Sigmoid colon (tissue), 7 donors: ENCODE results near the gene SRSF4. TPM values are rescaled to one million over a fixed set of nuclear protein-coding genes. Genes with fewer than 3 reads are reported as not detected.
A peak's percentile ranks its signal among the peaks of the same experiment; 100 is the strongest.

Experiments used
- DNase-seq: peaks from one replicate; pipeline ENCODE4 v3.0.0-alpha.2; 2019
- H3K27ac ChIP-seq, 4 donors: fragments of 200-600 bp; sonication (generic); one replicate each; pipeline ENCODE4 v1.5.1; 2016 to 2019; ENCODE audit warnings: mild to moderate bottlenecking in 1 of 4
- H3K27me3 ChIP-seq, 3 donors: fragments of 200-600 bp; sonication (generic); one replicate each; pipeline ENCODE4 v1.5.1; 2019; ENCODE audit warnings: mild to moderate bottlenecking in 1 of 3
- H3K36me3 ChIP-seq, 4 donors: fragments of 200-600 bp; sonication (generic); one replicate each; pipeline ENCODE4 v1.5.1; 2016 to 2019
- H3K4me1 ChIP-seq, 4 donors: fragments of 200-600 bp; sonication (generic); one replicate each; pipeline ENCODE4 v1.5.1; 2017 to 2019
- H3K4me3 ChIP-seq, 4 donors: fragments of 200-600 bp; sonication (generic); one replicate each; pipeline ENCODE4 v1.5.1; 2017 to 2019; ENCODE audit warnings: mild to moderate bottlenecking in 2 of 4, moderate library complexity in 1 of 4
- H3K9me3 ChIP-seq, 4 donors: fragments of 200-600 bp in 3 of 4; sonication (generic) in 3 of 4; one replicate each; pipeline versions ENCODE4 v1.5.1 to v1.6.1; 2013 to 2019
- EP300 ChIP-seq, 4 donors: sonication (generic); formaldehyde crosslinking; IDR thresholded peaks; one replicate each; pipeline ENCODE4 v1.6.1; 2017; ENCODE audit warnings: antibody characterized with exemption in 4 of 4
- POLR2A ChIP-seq, 2 donors: fragments of 450-650 bp; IDR thresholded peaks; one replicate each; pipeline ENCODE4 v1.6.1; 2016; ENCODE audit warnings: antibody characterized with exemption in 2 of 2, mild to moderate bottlenecking in 2 of 2, moderate library complexity in 2 of 2
- POLR2AphosphoS5 ChIP-seq, 4 donors: sonication (generic); formaldehyde crosslinking; IDR thresholded peaks; one replicate each; pipeline ENCODE4 v1.6.1; 2017; ENCODE audit warnings: antibody characterized with exemption in 4 of 4
- WGBS, 2 donors: extraction: QIAGEN DNeasy Blood & Tissue Kit; methylation state at CpG; one replicate each; pipeline ENCODE4 v1.1.7; 2013; 5-methylcytosine and 5-hydroxymethylcytosine counted together
- intact Hi-C: fragments of 100-400 bp; cut with DNase I; formaldehyde crosslinking; loops from one replicate; pipeline ENCODE4 v1.15.1; 2023
- polyA plus RNA-seq, 3 donors: library from polyadenylated mRNA; stranded (reverse); fragments of 200-250 nt; gene quantifications; one replicate each; pipeline ENCODE4 v1.2.3, GENCODE V29; 2013
- total RNA-seq, 4 donors: library from RNA; depleted of rRNA; stranded (reverse); fragments of >200 nt; gene quantifications; one replicate each; pipeline ENCODE4 v1.1.0, GENCODE V29; 2016
- TF ChIP-seq, protein P1 (sequence below), 4 experiments: fragments of 450-650 bp in 3 of 4; fragments of 200-600 bp in 1 of 4; IDR thresholded peaks; one replicate each; pipeline ENCODE4 v1.5.1; 2016 to 2019; ENCODE audit warnings: antibody characterized with exemption in 4 of 4, mild to moderate bottlenecking in 3 of 4, moderate library complexity in 2 of 4
- donor health status: healthy with polysubstance abuse.
- donor health status: Bipolar disorder and iron deficiency.
- donor health status: healthy.

Gene SRSF4
- total and polyA plus RNA-seq, 7 donors = 41.4 to 110 (median 80.3) TPM

DNA sequence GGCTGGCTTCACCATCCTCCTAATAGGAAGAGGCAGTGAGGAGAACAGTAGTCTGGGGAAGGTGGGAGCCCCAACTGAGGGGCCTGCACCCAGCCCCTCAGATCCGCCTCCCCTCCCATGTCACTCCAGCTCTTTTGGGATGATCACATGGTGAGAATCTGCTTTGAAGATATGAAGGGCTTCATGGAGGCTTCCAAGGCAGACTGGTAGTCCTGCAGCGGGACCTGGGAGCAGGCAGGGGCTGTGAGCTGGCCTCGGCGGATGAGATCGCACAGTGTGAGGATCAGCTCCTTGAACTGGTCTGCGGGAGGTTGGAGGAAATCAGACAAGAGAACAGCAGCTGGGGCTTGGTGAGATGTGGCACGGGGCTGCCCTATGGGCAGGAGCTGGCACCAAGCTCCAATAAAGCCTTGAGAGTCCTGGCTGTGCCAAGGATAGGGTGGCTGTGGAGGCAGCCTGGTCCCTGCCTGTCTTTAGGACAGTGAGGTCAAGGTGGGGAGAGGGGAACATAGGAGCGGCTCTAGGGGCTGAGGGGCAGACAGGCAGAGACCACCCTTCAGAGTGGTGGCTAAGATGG, 12.3 kb upstream of the SRSF4 start:
- 96 to 97% methylated on average over 8 of the region's 8 CpGs for WGBS, 2 donors
- peaks cover 0 to 39% (median 2%) of the 10 kb centered on the region in 4 donors for H3K36me3 ChIP-seq
- TF ChIP-seq POLR2AphosphoS5 (IDR thresholded peaks at IDR 0.05) = no peak
- TF ChIP-seq POLR2A (IDR thresholded peaks at IDR 0.05) = no peak
- no peak overlapping the region for H3K27ac ChIP-seq
- peaks cover 0 to 22% (median 8%) of the 10 kb centered on the region in 4 donors for H3K4me1 ChIP-seq
- no peaks in the 10 kb centered on the region for H3K27me3 ChIP-seq
- no peaks in the 10 kb centered on the region for H3K9me3 ChIP-seq
- intact Hi-C loops = no loop called here
- peak; percentile 53 for DNase-seq
- no peak overlapping the region for H3K4me3 ChIP-seq

DNA sequence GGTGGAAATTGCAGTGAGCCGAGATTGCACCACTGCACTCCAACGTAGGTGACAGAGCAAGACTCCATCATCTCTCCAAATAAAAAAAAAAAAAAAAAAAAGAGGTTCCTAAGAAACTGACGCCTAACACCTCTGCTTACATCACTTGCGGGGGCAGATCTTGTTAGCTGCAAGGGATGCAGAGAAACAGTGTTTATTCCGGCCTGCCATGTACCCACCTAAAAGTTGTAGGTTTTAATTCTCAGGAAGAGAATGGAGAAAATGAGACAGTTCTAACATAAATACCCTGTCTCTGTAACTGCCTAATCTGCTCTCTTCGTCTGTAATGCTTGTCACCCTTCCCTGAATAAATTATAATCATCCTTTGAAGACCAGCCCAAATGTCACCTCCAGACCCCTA, 9.0 kb upstream of the SRSF4 start:
- TF ChIP-seq, protein P1, sequence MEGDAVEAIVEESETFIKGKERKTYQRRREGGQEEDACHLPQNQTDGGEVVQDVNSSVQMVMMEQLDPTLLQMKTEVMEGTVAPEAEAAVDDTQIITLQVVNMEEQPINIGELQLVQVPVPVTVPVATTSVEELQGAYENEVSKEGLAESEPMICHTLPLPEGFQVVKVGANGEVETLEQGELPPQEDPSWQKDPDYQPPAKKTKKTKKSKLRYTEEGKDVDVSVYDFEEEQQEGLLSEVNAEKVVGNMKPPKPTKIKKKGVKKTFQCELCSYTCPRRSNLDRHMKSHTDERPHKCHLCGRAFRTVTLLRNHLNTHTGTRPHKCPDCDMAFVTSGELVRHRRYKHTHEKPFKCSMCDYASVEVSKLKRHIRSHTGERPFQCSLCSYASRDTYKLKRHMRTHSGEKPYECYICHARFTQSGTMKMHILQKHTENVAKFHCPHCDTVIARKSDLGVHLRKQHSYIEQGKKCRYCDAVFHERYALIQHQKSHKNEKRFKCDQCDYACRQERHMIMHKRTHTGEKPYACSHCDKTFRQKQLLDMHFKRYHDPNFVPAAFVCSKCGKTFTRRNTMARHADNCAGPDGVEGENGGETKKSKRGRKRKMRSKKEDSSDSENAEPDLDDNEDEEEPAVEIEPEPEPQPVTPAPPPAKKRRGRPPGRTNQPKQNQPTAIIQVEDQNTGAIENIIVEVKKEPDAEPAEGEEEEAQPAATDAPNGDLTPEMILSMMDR (IDR thresholded peaks at IDR 0.05) = no peak
- TF ChIP-seq POLR2A (IDR thresholded peaks at IDR 0.05) (no peak), EP300 (IDR thresholded peaks at IDR 0.05) (no peak), POLR2AphosphoS5 (IDR thresholded peaks at IDR 0.05) (no peak)
- Histone ChIP-seq H3K4me1 (no peaks in the 10 kb centered on the region), H3K27ac (no peak overlapping the region), H3K4me3 (no peak overlapping the region), H3K36me3 (peaks cover 0 to 29% (median 0%) of the 10 kb centered on the region in 4 donors), H3K27me3 (no peaks in the 10 kb centered on the region), H3K9me3 (no peaks in the 10 kb centered on the region)
- intact Hi-C loops = no loop called here
- DNase-seq = peak; percentile 20
- WGBS, 2 donors = 86 to 97% methylated on average over 6 of the region's 6 CpGs

DNA sequence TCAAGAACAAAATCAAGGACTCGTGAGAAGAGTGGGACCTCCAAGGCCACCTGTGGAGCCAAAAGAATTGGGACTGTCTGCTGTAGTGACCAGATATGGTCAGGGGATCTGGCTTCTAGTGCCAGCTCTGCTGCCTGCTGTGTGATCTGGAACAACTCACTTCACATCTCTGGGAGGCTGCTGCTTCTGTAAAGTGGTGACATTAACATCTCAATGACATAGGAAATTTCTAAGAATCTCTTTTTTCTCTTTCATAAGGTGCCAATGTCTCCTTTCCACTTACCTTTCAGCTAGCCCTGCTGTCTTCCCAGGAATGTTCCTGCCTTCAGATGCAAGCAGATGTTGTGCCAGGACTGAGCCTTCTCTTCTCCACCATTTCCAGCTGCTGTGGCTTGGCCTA, 5.0 kb upstream of the SRSF4 start:
- Histone ChIP-seq H3K9me3 (no peaks in the 10 kb centered on the region), H3K4me3 (no peak overlapping the region), H3K27ac (no peak overlapping the region), H3K36me3 (no peaks in the 10 kb centered on the region), H3K4me1 (peaks cover 0 to 8% (median 6%) of the 10 kb centered on the region in 4 donors), H3K27me3 (no peaks in the 10 kb centered on the region)
- 93 to 96% methylated on average over 1 of the region's 1 CpG for WGBS, 2 donors
- TF ChIP-seq, protein P1 (IDR thresholded peaks at IDR 0.05) = no peak
- no peak for TF ChIP-seq POLR2AphosphoS5 (IDR thresholded peaks at IDR 0.05)
- TF ChIP-seq EP300 (IDR thresholded peaks at IDR 0.05) = no peak
- DNase-seq = no peak
- intact Hi-C loops = loop anchor here (10.0 kb wide), 1 partner anchor 542 kb away; the partner anchor contains the start of genes RNU11 and TAF12

DNA sequence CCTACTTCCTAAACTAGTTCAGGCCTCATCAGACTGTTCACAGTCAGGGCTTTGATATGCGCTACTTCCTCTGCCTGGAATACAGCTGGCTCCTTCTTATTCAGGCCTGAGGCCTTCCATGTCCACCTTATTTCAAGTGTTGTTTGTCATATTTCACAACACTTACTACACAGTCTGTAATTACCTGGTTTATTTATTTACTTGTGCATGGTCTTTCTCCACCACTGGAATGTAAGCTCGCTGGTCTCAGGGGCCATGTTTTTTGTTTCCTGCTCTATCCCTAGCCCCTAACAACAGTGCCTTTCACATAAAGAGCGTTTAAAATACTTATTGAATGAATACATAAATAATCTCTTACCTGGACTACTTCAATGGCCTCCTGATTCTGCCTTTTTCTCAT, 4.6 kb upstream of the SRSF4 start:
- Histone ChIP-seq H3K36me3 (no peaks in the 10 kb centered on the region), H3K4me1 (peaks cover 0 to 8% (median 6%) of the 10 kb centered on the region in 4 donors), H3K4me3 (no peak overlapping the region), H3K27ac (no peak overlapping the region), H3K9me3 (no peaks in the 10 kb centered on the region), H3K27me3 (no peaks in the 10 kb centered on the region)
- no peak for DNase-seq
- TF ChIP-seq EP300 (IDR thresholded peaks at IDR 0.05) = no peak
- TF ChIP-seq, protein P1 (IDR thresholded peaks at IDR 0.05) = no peak
- no peak for TF ChIP-seq POLR2A (IDR thresholded peaks at IDR 0.05)
- TF ChIP-seq POLR2AphosphoS5 (IDR thresholded peaks at IDR 0.05) = no peak
- WGBS, 2 donors = 63 to 80% methylated on average over 3 of the region's 3 CpGs
- intact Hi-C loops = loop anchor here (10.0 kb wide), 1 partner anchor 541 kb away; the partner anchor contains the start of genes RNU11 and TAF12

DNA sequence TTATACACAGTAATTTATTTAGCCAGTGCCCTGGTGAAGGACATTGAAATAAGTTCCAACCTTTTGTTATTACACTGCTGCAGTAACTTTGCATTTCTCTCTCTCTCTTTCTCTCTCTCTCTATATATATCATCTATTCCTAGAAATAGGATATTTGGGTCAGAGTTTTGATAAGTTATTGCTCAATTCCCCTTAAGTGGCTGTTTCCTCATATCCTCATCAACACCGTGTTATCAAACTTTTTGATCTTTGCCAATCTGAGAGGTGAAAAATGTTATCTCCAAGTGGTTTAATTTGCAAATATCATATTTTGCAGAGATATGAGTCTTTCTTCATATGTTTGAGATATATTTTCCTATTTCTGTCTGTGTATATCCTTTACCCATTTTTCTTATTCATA, 1.6 kb upstream of the SRSF4 start:
- TF ChIP-seq, protein P1 (IDR thresholded peaks at IDR 0.05) = no peak
- TF ChIP-seq EP300 (IDR thresholded peaks at IDR 0.05) = no peak
- TF ChIP-seq POLR2AphosphoS5 (IDR thresholded peaks at IDR 0.05) = no peak
- TF ChIP-seq POLR2A (IDR thresholded peaks at IDR 0.05) = no peak
- intact Hi-C loops = loop anchor here (2.0 to 10.0 kb wide), 3 partner anchors 20 to 538 kb away; partner anchors contain the start of genes RNU11 and TAF12
- Histone ChIP-seq H3K27me3 (no peaks in the 10 kb centered on the region), H3K4me3 (no peak overlapping the region), H3K4me1 (peaks cover 0 to 33% (median 31%) of the 10 kb centered on the region in 4 donors), H3K36me3 (peaks cover 0 to 5% (median 0%) of the 10 kb centered on the region in 4 donors), H3K9me3 (no peaks in the 10 kb centered on the region), H3K27ac (peak overlapping the region in 2 of 4 donors; percentile 98)
- DNase-seq = no peak
- 19 to 45% methylated on average over 1 of the region's 1 CpG for WGBS, 2 donors
